HEK293 (cell line): ENCODE results near the gene THSD4.

Experiments
- HIC1 ChIP-seq: fragments of 450-650 bp; formaldehyde crosslinking; IDR thresholded peaks from 2 replicates; pipeline ENCODE4 v1.5.1; 2016; ENCODE audit warnings: missing biosample characterization, missing genetic modification characterization
- MZF1 ChIP-seq: fragments of 450-650 bp; formaldehyde crosslinking; IDR thresholded peaks from 2 replicates; pipeline ENCODE4 v1.5.1; 2017; ENCODE audit warnings: missing biosample characterization, missing genetic modification characterization, borderline replicate concordance
- ZFP41 ChIP-seq: fragments of 450-650 bp; formaldehyde crosslinking; IDR thresholded peaks from 2 replicates; pipeline ENCODE4 v1.5.1; 2016; ENCODE audit warnings: missing biosample characterization, missing genetic modification characterization, borderline replicate concordance
- ZIC2 ChIP-seq: fragments of 450-650 bp; formaldehyde crosslinking; IDR thresholded peaks from 2 replicates; pipeline ENCODE4 v1.5.1; 2016; ENCODE audit warnings: missing biosample characterization, missing genetic modification characterization
- ZNF133 ChIP-seq: fragments of 450-650 bp; formaldehyde crosslinking; IDR thresholded peaks from 2 replicates; pipeline ENCODE4 v1.5.1; 2016; ENCODE audit warnings: missing biosample characterization, missing genetic modification characterization
- ZNF146 ChIP-seq: fragments of 450-650 bp; formaldehyde crosslinking; IDR thresholded peaks from 2 replicates; pipeline ENCODE4 v1.5.1; 2016; ENCODE audit warnings: missing biosample characterization, missing genetic modification characterization
- ZNF221 ChIP-seq: fragments of 450-650 bp; formaldehyde crosslinking; IDR thresholded peaks from 2 replicates; pipeline ENCODE4 v1.5.1; 2017; ENCODE audit warnings: missing biosample characterization, missing genetic modification characterization, borderline replicate concordance
- ZNF239 ChIP-seq: fragments of 450-650 bp; formaldehyde crosslinking; IDR thresholded peaks from 2 replicates; pipeline ENCODE4 v1.5.1; 2016; ENCODE audit warnings: missing biosample characterization, missing genetic modification characterization
- ZNF274 ChIP-seq, 2 experiments: fragments of 200-500 bp in 1 of 2; fragments of 450-650 bp in 1 of 2; sonication (Bioruptor generic) in 1 of 2; formaldehyde crosslinking in 1 of 2; IDR thresholded peaks; 2 replicates each; pipeline versions ENCODE4 v1.5.1 to v1.6.1; 2014 to 2016; ENCODE audit warnings: borderline replicate concordance in 1 of 2, inconsistent platforms in 1 of 2, low read length in 1 of 2, missing biosample characterization in 1 of 2, missing genetic modification characterization in 1 of 2
- ZNF335 ChIP-seq: fragments of 450-650 bp; formaldehyde crosslinking; conservative IDR thresholded peaks from 2 replicates; pipeline ENCODE4 v1.5.1; 2016; ENCODE audit warnings: missing biosample characterization, missing genetic modification characterization
- ZNF341 ChIP-seq: fragments of 450-650 bp; formaldehyde crosslinking; IDR thresholded peaks from 2 replicates; pipeline ENCODE4; 2016; ENCODE audit warnings: low read depth, missing biosample characterization, missing genetic modification characterization
- ZNF362 ChIP-seq: fragments of 450-650 bp; formaldehyde crosslinking; IDR thresholded peaks from 2 replicates; pipeline ENCODE4 v1.5.1; 2016; ENCODE audit warnings: missing biosample characterization, missing genetic modification characterization
- ZNF416 ChIP-seq: fragments of 450-650 bp; formaldehyde crosslinking; IDR thresholded peaks from 2 replicates; pipeline ENCODE4 v1.5.1; 2016; ENCODE audit warnings: missing biosample characterization, missing genetic modification characterization
- ZNF473 ChIP-seq: fragments of 450-650 bp; formaldehyde crosslinking; IDR thresholded peaks from 2 replicates; pipeline ENCODE4 v1.5.1; 2017; ENCODE audit warnings: missing biosample characterization, missing genetic modification characterization
- ZNF510 ChIP-seq: fragments of 450-650 bp; formaldehyde crosslinking; IDR thresholded peaks from 2 replicates; pipeline ENCODE4 v1.5.1; 2018; ENCODE audit warnings: mild to moderate bottlenecking, missing genetic modification characterization, missing biosample characterization; ENCODE audit not compliant: insufficient replicate concordance
- ZNF610 ChIP-seq: fragments of 450-650 bp; formaldehyde crosslinking; IDR thresholded peaks from 2 replicates; pipeline ENCODE4 v1.5.1; 2016; ENCODE audit warnings: missing biosample characterization, missing genetic modification characterization, borderline replicate concordance
- ZNF670 ChIP-seq: fragments of 450-650 bp; formaldehyde crosslinking; IDR thresholded peaks from 2 replicates; pipeline ENCODE4 v1.5.1; 2016; ENCODE audit warnings: missing biosample characterization, missing genetic modification characterization, low read depth
- ZNF692 ChIP-seq: fragments of 450-650 bp; formaldehyde crosslinking; IDR thresholded peaks from 2 replicates; pipeline ENCODE4 v1.5.1; 2016; ENCODE audit warnings: missing biosample characterization, missing genetic modification characterization
- ZNF701 ChIP-seq: fragments of 450-650 bp; formaldehyde crosslinking; IDR thresholded peaks from 2 replicates; pipeline ENCODE4 v1.5.1; 2016; ENCODE audit warnings: missing biosample characterization, missing genetic modification characterization
- ZNF707 ChIP-seq: fragments of 450-650 bp; formaldehyde crosslinking; IDR thresholded peaks from 2 replicates; pipeline ENCODE4 v1.5.1; 2016; ENCODE audit warnings: missing biosample characterization, missing genetic modification characterization
- ZNF837 ChIP-seq: fragments of 450-650 bp; formaldehyde crosslinking; IDR thresholded peaks from 2 replicates; pipeline ENCODE4 v1.5.1; 2016; ENCODE audit warnings: missing biosample characterization, missing genetic modification characterization
- TF ChIP-seq, protein P1 (sequence below): fragments of 450-650 bp; formaldehyde crosslinking; IDR thresholded peaks from 2 replicates; pipeline ENCODE4 v1.5.1; 2017; ENCODE audit warnings: missing biosample characterization, missing genetic modification characterization
- TF ChIP-seq, protein P2 (sequence below): fragments of 450-650 bp; formaldehyde crosslinking; IDR thresholded peaks from 2 replicates; pipeline ENCODE4 v1.5.1; 2016; ENCODE audit warnings: missing biosample characterization, missing genetic modification characterization
- TF ChIP-seq, protein P3 (sequence below): fragments of 450-650 bp; formaldehyde crosslinking; IDR thresholded peaks from 2 replicates; pipeline ENCODE4 v1.5.1; 2016; ENCODE audit warnings: missing biosample characterization, missing genetic modification characterization
- TF ChIP-seq, protein P4 (sequence below): fragments of 450-650 bp; formaldehyde crosslinking; IDR thresholded peaks from 2 replicates; pipeline ENCODE4 v1.5.1; 2016; ENCODE audit warnings: missing biosample characterization, missing genetic modification characterization

The THSD4 gene

DNA sequence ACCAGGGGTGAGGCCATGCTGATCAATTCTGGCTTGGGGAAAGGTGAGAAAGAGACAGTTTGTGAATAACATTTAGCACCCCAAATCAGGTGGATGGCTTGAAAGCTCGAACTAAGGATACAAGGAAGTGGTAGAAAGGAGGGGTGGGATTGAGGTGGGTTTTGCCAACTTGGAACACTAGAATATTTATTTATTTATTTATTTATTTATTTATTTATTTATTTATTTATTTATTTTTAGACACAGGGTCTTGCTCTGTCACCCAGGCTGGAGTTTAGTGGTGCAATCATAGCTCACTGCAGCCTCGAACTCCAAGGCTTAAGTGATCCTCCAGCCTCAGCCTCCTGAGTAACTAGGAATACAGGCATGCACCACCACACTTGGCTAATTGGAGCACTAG is 31.0 kb upstream of the THSD4 start (continued):
- TF ChIP-seq, protein P1, sequence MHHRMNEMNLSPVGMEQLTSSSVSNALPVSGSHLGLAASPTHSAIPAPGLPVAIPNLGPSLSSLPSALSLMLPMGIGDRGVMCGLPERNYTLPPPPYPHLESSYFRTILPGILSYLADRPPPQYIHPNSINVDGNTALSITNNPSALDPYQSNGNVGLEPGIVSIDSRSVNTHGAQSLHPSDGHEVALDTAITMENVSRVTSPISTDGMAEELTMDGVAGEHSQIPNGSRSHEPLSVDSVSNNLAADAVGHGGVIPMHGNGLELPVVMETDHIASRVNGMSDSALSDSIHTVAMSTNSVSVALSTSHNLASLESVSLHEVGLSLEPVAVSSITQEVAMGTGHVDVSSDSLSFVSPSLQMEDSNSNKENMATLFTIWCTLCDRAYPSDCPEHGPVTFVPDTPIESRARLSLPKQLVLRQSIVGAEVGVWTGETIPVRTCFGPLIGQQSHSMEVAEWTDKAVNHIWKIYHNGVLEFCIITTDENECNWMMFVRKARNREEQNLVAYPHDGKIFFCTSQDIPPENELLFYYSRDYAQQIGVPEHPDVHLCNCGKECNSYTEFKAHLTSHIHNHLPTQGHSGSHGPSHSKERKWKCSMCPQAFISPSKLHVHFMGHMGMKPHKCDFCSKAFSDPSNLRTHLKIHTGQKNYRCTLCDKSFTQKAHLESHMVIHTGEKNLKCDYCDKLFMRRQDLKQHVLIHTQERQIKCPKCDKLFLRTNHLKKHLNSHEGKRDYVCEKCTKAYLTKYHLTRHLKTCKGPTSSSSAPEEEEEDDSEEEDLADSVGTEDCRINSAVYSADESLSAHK (tag by site-specific recombination), result no peak
- TF ChIP-seq, protein P2, sequence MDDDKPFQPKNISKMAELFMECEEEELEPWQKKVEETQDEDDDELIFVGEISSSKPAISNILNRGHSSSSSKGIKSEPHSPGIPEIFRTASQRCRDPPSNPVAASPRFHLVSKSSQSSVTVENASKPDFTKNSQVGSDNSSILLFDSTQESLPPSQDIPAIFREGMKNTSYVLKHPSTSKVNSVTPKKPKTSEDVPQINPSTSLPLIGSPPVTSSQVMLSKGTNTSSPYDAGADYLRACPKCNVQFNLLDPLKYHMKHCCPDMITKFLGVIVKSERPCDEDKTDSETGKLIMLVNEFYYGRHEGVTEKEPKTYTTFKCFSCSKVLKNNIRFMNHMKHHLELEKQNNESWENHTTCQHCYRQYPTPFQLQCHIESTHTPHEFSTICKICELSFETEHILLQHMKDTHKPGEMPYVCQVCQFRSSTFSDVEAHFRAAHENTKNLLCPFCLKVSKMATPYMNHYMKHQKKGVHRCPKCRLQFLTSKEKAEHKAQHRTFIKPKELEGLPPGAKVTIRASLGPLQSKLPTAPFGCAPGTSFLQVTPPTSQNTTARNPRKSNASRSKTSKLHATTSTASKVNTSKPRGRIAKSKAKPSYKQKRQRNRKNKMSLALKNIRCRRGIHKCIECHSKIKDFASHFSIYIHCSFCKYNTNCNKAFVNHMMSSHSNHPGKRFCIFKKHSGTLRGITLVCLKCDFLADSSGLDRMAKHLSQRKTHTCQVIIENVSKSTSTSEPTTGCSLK (tag by site-specific recombination), result no peak
- TF ChIP-seq HIC1 (tag by site-specific recombination), result no peak
- TF ChIP-seq MZF1 (tag by site-specific recombination), result peak; percentile 72; the same call in 1 of the 2 replicates
- TF ChIP-seq ZNF692 (tag by site-specific recombination), result no peak
- peak; percentile 59; the same call in 1 of the 2 replicates for TF ChIP-seq ZNF341
- no peak for TF ChIP-seq ZNF239 (tag by site-specific recombination)
- peak; percentile 93 for TF ChIP-seq ZNF510 (tag by site-specific recombination)
- no peak for TF ChIP-seq ZNF146
- no peak for TF ChIP-seq ZNF416 (tag by site-specific recombination)
- TF ChIP-seq ZNF335 (tag by site-specific recombination), result no peak
- no peak for TF ChIP-seq ZNF837 (tag by site-specific recombination)
- TF ChIP-seq ZNF670 (tag by site-specific recombination), result no peak
- no peak for TF ChIP-seq ZNF362 (tag by site-specific recombination)
- TF ChIP-seq ZIC2 (tag by site-specific recombination), result no peak
- TF ChIP-seq ZNF707 (tag by site-specific recombination), result no peak
- TF ChIP-seq, protein P3, sequence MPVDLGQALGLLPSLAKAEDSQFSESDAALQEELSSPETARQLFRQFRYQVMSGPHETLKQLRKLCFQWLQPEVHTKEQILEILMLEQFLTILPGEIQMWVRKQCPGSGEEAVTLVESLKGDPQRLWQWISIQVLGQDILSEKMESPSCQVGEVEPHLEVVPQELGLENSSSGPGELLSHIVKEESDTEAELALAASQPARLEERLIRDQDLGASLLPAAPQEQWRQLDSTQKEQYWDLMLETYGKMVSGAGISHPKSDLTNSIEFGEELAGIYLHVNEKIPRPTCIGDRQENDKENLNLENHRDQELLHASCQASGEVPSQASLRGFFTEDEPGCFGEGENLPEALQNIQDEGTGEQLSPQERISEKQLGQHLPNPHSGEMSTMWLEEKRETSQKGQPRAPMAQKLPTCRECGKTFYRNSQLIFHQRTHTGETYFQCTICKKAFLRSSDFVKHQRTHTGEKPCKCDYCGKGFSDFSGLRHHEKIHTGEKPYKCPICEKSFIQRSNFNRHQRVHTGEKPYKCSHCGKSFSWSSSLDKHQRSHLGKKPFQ (tag by site-specific recombination), result peak; percentile 52; the same call in 1 of the 2 replicates
- TF ChIP-seq ZNF133, result no peak
- no peak for TF ChIP-seq ZNF274 (IDR thresholded peaks at IDR 0.05; ENCODE audit: low read length)
- TF ChIP-seq ZNF274 (tag by site-specific recombination; IDR thresholded peaks at IDR 0.05; ENCODE audit: borderline replicate concordance), result no peak
- TF ChIP-seq ZNF221, result peak; percentile 49; the same call in 1 of the 2 replicates
- TF ChIP-seq, protein P4, sequence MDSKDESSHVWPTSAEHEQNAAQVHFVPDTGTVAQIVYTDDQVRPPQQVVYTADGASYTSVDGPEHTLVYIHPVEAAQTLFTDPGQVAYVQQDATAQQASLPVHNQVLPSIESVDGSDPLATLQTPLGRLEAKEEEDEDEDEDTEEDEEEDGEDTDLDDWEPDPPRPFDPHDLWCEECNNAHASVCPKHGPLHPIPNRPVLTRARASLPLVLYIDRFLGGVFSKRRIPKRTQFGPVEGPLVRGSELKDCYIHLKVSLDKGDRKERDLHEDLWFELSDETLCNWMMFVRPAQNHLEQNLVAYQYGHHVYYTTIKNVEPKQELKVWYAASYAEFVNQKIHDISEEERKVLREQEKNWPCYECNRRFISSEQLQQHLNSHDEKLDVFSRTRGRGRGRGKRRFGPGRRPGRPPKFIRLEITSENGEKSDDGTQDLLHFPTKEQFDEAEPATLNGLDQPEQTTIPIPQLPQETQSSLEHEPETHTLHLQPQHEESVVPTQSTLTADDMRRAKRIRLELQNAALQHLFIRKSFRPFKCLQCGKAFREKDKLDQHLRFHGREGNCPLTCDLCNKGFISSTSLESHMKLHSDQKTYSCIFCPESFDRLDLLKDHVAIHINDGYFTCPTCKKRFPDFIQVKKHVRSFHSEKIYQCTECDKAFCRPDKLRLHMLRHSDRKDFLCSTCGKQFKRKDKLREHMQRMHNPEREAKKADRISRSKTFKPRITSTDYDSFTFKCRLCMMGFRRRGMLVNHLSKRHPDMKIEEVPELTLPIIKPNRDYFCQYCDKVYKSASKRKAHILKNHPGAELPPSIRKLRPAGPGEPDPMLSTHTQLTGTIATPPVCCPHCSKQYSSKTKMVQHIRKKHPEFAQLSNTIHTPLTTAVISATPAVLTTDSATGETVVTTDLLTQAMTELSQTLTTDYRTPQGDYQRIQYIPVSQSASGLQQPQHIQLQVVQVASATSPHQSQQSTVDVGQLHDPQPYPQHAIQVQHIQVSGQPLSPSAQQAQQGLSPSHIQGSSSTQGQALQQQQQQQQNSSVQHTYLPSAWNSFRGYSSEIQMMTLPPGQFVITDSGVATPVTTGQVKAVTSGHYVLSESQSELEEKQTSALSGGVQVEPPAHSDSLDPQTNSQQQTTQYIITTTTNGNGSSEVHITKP, result no peak
- no peak for TF ChIP-seq ZNF473
- TF ChIP-seq ZNF701, result no peak
- TF ChIP-seq ZNF610 (tag by site-specific recombination), result 0 out of 2 replicates have a peak, but pooled peaks have one; percentile 34
- TF ChIP-seq ZFP41 (tag by site-specific recombination), result no peak
